OCI-LY7 (cell line): ENCODE measurements around the gene ZFAND2A. TPM values are rescaled to one million over a fixed set of nuclear protein-coding genes. Genes with fewer than 3 reads are reported as not detected.

Experiments
- BruUV-seq: library from RNA; stranded (reverse); fragments of 400-500 nt; replicated peaks from 2 replicates; lab custom pipeline; 2021; lab: Mats Ljungman, UMichigan
- CTCF ChIA-PET: fragments of 300-600 bp; sonication (Branson Sonifier 250); formaldehyde crosslinking; loops from one replicate; lab custom pipeline; 2022; ENCODE audit warnings: antibody characterized with exemption; ENCODE audit not compliant: unreplicated experiment; lab: Charles Lee
- POLR2A ChIA-PET: fragments of 300-600 bp; sonication (Branson Sonifier 250); formaldehyde crosslinking; loops from one replicate; lab custom pipeline; 2022; ENCODE audit warnings: antibody characterized with exemption; lab: Charles Lee
- DNase-seq: peaks from one replicate; pipeline ENCODE4 v3.0.0-alpha.2; 2015; ENCODE audit warnings: low spot score
- H2AFZ ChIP-seq: fragments of 200-600 bp; sonication (generic), shearing (Covaris generic); 2 replicates; pipeline ENCODE4 v1.6.1; 2014; ENCODE audit warnings: mild to moderate bottlenecking, antibody characterized with exemption, low read length, moderate library complexity
- H3K27ac ChIP-seq: fragments of 200-600 bp; sonication (generic); 2 replicates; pipeline ENCODE4 v1.5.1; 2014; ENCODE audit warnings: mixed run types, low read depth, mild to moderate bottlenecking, moderate library complexity, low read length, inconsistent platforms; ENCODE audit not compliant: poor library complexity, severe bottlenecking
- H3K36me3 ChIP-seq: fragments of 200-600 bp; sonication (generic); 2 replicates; pipeline ENCODE4 v1.6.1; 2014; ENCODE audit warnings: mild to moderate bottlenecking, antibody characterized with exemption, low read length, moderate library complexity, mixed read lengths; ENCODE audit not compliant: insufficient read depth
- H3K4me1 ChIP-seq: fragments of 200-600 bp; sonication (generic); 2 replicates; pipeline ENCODE4 v1.5.1; 2014; ENCODE audit warnings: mild to moderate bottlenecking, low read length; ENCODE audit not compliant: insufficient read depth, poor library complexity, severe bottlenecking
- H3K4me2 ChIP-seq: fragments of 200-600 bp; sonication (generic); 2 replicates; pipeline ENCODE4 v1.6.1; 2014; ENCODE audit warnings: mild to moderate bottlenecking, low read length
- H3K4me3 ChIP-seq: fragments of 200-600 bp; sonication (generic); 2 replicates; pipeline ENCODE4 v1.5.1; 2014; ENCODE audit warnings: mild to moderate bottlenecking, low read depth, low read length; ENCODE audit not compliant: poor library complexity, severe bottlenecking
- H3K79me2 ChIP-seq: fragments of 200-600 bp; sonication (generic); 2 replicates; pipeline ENCODE4 v1.6.1; 2016; ENCODE audit warnings: low read depth, mild to moderate bottlenecking, low read length, moderate library complexity, mixed read lengths; ENCODE audit not compliant: insufficient read depth
- H3K9me2 ChIP-seq: fragments of 200-600 bp; sonication (generic); 2 replicates; pipeline ENCODE4 v1.6.1; 2016; ENCODE audit warnings: mild to moderate bottlenecking, low read length, mixed read lengths; ENCODE audit not compliant: insufficient read depth
- H3K9me3 ChIP-seq: fragments of 200-600 bp; sonication (generic); 2 replicates; pipeline ENCODE4 v1.6.1; 2014; ENCODE audit warnings: mild to moderate bottlenecking, mixed run types, low read length, mixed read lengths
- H4K20me1 ChIP-seq: fragments of 200-600 bp; sonication (generic); 2 replicates; pipeline ENCODE4 v1.6.1; 2014; ENCODE audit warnings: mild to moderate bottlenecking, antibody characterized with exemption, low read length, moderate library complexity, mixed read lengths; ENCODE audit not compliant: insufficient read depth
- EZH2phosphoT487 ChIP-seq: fragments of 200-600 bp; sonication (generic); IDR thresholded peaks from 2 replicates; pipeline ENCODE4 v1.6.1; 2018; ENCODE audit warnings: low read depth, borderline replicate concordance, mild to moderate bottlenecking, mixed run types, antibody characterized with exemption, low read length, moderate library complexity, mixed read lengths
- intact Hi-C: fragments of 100-400 bp; cut with micrococcal nuclease; formaldehyde crosslinking; loops from one replicate; pipeline ENCODE4 v1.10.0; 2022; ENCODE audit not compliant: unreplicated experiment
- total RNA-seq, 2 experiments: library from RNA; depleted of rRNA in 1 of 2; stranded (reverse); fragments of >200 nt in 1 of 2; shearing (Covaris generic) in 1 of 2; gene quantifications; 2 replicates each; pipeline ENCODE4 v1.2.3, GENCODE V29; 2014 to 2022
- TF ChIP-seq, protein P1 (sequence below): fragments of 200-600 bp; sonication (generic); conservative IDR thresholded peaks from 2 replicates; pipeline ENCODE4 v1.5.1; 2014; ENCODE audit warnings: mild to moderate bottlenecking, antibody characterized with exemption, low read length, moderate library complexity, mixed read lengths

The ZFAND2A gene
- total RNA-seq, 2 experiments from 2014 or later = 20.4 to 22.9 TPM

- H2AFZ ChIP-seq = no peak overlapping the region
- H3K79me2 ChIP-seq = no peaks in the 10 kb centered on the region
- H3K36me3 ChIP-seq = no peaks in the 10 kb centered on the region
- H3K9me2 ChIP-seq = no peaks in the 10 kb centered on the region
- H3K4me2 ChIP-seq = no peak overlapping the region
- TF ChIP-seq, protein P1, sequence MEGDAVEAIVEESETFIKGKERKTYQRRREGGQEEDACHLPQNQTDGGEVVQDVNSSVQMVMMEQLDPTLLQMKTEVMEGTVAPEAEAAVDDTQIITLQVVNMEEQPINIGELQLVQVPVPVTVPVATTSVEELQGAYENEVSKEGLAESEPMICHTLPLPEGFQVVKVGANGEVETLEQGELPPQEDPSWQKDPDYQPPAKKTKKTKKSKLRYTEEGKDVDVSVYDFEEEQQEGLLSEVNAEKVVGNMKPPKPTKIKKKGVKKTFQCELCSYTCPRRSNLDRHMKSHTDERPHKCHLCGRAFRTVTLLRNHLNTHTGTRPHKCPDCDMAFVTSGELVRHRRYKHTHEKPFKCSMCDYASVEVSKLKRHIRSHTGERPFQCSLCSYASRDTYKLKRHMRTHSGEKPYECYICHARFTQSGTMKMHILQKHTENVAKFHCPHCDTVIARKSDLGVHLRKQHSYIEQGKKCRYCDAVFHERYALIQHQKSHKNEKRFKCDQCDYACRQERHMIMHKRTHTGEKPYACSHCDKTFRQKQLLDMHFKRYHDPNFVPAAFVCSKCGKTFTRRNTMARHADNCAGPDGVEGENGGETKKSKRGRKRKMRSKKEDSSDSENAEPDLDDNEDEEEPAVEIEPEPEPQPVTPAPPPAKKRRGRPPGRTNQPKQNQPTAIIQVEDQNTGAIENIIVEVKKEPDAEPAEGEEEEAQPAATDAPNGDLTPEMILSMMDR = no peak
- no peak for TF ChIP-seq EZH2phosphoT487
- H3K4me1 ChIP-seq = no peaks in the 10 kb centered on the region
- CTCF ChIA-PET = no interaction called here
- no peak overlapping the region for H3K27ac ChIP-seq
- H3K4me3 ChIP-seq = no peak overlapping the region
- H4K20me1 ChIP-seq = no peaks in the 10 kb centered on the region
- POLR2A ChIA-PET = no interaction called here
- BruUV-seq = no TSS peak
- intact Hi-C loops = loop anchor here (5.0 kb wide), 1 partner anchor 222 kb away; no protein-coding TSS in a partner anchor
- H3K9me3 ChIP-seq = no peaks in the 10 kb centered on the region
- DNase-seq = no peak
These were observed 30.2 kb upstream of the ZFAND2A start for GRCh38 chr7:1189986-1190772.

DNA sequence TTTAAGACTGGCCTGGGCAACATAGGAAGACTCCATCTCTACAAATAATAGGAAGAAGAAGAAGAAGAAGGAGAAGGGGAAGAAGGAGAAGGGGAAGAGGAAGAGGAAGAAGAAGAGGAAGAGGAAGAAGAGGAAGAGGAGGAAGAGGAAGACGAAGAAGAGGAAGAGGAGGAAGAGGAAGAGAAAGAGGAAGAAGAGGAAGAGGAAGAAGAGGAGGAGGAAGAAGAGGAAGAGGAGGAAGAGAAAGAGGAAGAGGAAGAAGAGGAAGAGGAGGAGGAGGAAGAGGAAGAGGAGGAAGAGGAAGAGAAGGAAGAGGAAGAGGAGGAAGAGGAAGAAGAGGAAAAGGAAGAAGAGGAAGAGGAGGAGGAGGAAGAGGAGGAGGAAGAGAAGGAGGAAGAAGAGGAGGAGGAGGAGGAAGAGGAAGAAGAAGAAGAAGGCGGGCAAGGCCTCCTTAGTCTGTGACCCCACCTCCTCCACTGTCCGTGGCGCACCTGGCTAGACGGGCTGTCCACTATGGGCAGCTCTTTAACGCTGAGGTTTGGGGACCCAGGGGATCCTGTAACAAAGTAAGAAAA, 28.8 kb upstream of the ZFAND2A start:
- TF ChIP-seq EZH2phosphoT487 = no peak
- TF ChIP-seq, protein P1 = no peak
- Histone ChIP-seq H4K20me1 (no peaks in the 10 kb centered on the region), H3K9me3 (no peaks in the 10 kb centered on the region), H3K27ac (no peak overlapping the region), H3K79me2 (no peaks in the 10 kb centered on the region), H3K4me2 (no peak overlapping the region), H3K9me2 (no peaks in the 10 kb centered on the region), H3K36me3 (no peaks in the 10 kb centered on the region), H3K4me3 (no peak overlapping the region), H3K4me1 (no peaks in the 10 kb centered on the region), H2AFZ (no peak overlapping the region)
- no peak for DNase-seq
- ChIA-PET POLR2A (no interaction called here), CTCF (no interaction called here)
- BruUV-seq = no TSS peak
- intact Hi-C loops = no loop called here

GRCh38 chr7:1187127-1187526, 27.1 kb upstream of the ZFAND2A start:
- no peaks in the 10 kb centered on the region for H3K9me2 ChIP-seq
- H3K79me2 ChIP-seq = no peaks in the 10 kb centered on the region
- H3K4me2 ChIP-seq = no peak overlapping the region
- no peaks in the 10 kb centered on the region for H3K4me1 ChIP-seq
- no peak overlapping the region for H2AFZ ChIP-seq
- intact Hi-C loops = no loop called here
- no peak overlapping the region for H3K27ac ChIP-seq
- ChIA-PET POLR2A (no interaction called here), CTCF (interaction anchor here (0.6 kb wide), 1 partner anchor 11 kb away, joined by 3 read pairs; no protein-coding TSS in a partner anchor)
- TF ChIP-seq EZH2phosphoT487 = no peak
- TF ChIP-seq, protein P1 = no peak
- H3K4me3 ChIP-seq = no peak overlapping the region
- H4K20me1 ChIP-seq = no peaks in the 10 kb centered on the region
- no peaks in the 10 kb centered on the region for H3K36me3 ChIP-seq
- no peaks in the 10 kb centered on the region for H3K9me3 ChIP-seq
- BruUV-seq = no TSS peak
- no peak for DNase-seq
